Left ventricle myocardium inferior (tissue), 1 donor: Measurements from ENCODE around the gene CHRNE. TPM values are rescaled to one million over a fixed set of nuclear protein-coding genes. Genes with fewer than 3 reads are reported as not detected.

Experiments
- DNase-seq: peaks from one replicate; pipeline ENCODE4 v3.0.0-alpha.2; 2020
- H3K27ac ChIP-seq: fragments of 200-600 bp; replicated peaks from 2 replicates; pipeline ENCODE4 v1.8.0; 2021
- H3K27me3 ChIP-seq: fragments of 200-600 bp; 2 replicates; pipeline ENCODE4 v1.8.0; 2021; ENCODE audit warnings: low read depth
- H3K36me3 ChIP-seq: fragments of 200-600 bp; 2 replicates; pipeline ENCODE4 v1.8.0; 2021
- H3K4me1 ChIP-seq: fragments of 200-600 bp; 2 replicates; pipeline ENCODE4 v1.8.0; 2021
- H3K4me3 ChIP-seq: fragments of 200-600 bp; 2 replicates; pipeline ENCODE4 v1.8.0; 2021; ENCODE audit warnings: mild to moderate bottlenecking, moderate library complexity
- H3K9me3 ChIP-seq: fragments of 200-600 bp; replicated peaks from 2 replicates; pipeline ENCODE4 v1.8.0; 2021
- intact Hi-C: fragments of 100-400 bp; cut with micrococcal nuclease; formaldehyde crosslinking; loops from one replicate; pipeline ENCODE4 v1.11.0; 2022
- total RNA-seq: library from RNA; stranded (reverse); fragmentation: NEBNext Ultra II Directional; extraction: Animal tissue kit (Norgen Biotek cat#: 25700); gene quantifications from one replicate; pipeline ENCODE4 v1.2.1, GENCODE V29; 2021
- TF ChIP-seq, protein P1 (sequence below): fragments of 200-600 bp; IDR thresholded peaks from 2 replicates; pipeline ENCODE4 v1.8.0; 2021; ENCODE audit warnings: antibody characterized with exemption, mild to moderate bottlenecking, borderline replicate concordance
- donor health status: DM: no; HTN: yes; CAD: no; lungs with severe emphysema.

Gene CHRNE
- total RNA-seq, 1 donor from 2014 or later: 1.5 TPM

DNA sequence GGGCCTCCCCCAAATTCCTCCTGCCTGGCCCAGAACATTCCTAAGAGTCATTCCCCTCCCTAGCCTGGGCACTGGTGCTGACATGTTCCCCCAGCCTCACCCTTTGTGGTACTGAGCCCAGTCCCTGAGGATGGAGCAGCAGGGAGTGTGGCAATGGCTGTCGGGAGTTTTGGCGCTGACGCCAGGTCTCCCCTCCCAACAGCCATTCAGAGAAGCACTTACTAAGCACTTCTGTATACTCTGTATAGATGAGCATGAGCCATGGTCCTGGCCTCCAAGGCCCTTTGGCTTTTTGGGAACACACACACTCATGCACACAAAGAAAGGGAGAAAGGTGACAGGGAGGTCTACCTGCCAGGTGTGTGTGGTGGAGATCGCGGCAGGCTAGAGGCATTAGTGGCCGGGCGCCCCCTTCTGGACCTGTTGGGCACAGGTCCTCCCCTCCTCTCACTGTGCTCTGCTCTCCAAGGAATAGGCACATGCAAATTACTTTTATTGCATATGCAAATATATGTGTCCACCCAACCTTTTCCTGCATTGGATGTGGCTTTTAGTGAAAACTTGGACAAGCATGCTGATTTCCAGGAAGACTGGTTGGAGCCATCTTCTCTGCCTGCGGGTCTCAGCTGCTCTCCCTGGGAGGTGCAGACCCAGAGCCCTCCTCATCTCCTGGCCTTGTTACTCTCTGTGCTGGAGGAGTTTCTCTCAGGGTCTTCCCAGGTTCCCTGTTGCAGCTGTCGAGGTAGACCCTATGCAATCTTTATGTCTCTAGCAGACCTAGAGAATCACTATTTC lies 20.9 kb downstream of the CHRNE start:
- intact Hi-C loops: loop anchor here (10.0 kb wide), 1 partner anchor 47 kb away; the partner anchor contains the start of gene MINK1
- Histone ChIP-seq H3K4me3 (no peak overlapping the region), H3K27ac (no peak overlapping the region), H3K4me1 (peaks cover 7% of the 10 kb centered on the region), H3K27me3 (no peaks in the 10 kb centered on the region), H3K36me3 (peaks cover 57% of the 10 kb centered on the region), H3K9me3 (no peaks in the 10 kb centered on the region)
- DNase-seq: peak; percentile 58
- TF ChIP-seq, protein P1, sequence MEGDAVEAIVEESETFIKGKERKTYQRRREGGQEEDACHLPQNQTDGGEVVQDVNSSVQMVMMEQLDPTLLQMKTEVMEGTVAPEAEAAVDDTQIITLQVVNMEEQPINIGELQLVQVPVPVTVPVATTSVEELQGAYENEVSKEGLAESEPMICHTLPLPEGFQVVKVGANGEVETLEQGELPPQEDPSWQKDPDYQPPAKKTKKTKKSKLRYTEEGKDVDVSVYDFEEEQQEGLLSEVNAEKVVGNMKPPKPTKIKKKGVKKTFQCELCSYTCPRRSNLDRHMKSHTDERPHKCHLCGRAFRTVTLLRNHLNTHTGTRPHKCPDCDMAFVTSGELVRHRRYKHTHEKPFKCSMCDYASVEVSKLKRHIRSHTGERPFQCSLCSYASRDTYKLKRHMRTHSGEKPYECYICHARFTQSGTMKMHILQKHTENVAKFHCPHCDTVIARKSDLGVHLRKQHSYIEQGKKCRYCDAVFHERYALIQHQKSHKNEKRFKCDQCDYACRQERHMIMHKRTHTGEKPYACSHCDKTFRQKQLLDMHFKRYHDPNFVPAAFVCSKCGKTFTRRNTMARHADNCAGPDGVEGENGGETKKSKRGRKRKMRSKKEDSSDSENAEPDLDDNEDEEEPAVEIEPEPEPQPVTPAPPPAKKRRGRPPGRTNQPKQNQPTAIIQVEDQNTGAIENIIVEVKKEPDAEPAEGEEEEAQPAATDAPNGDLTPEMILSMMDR: peak; percentile 88

GRCh38 chr17:4880857-4881256 lies 22.0 kb downstream of the CHRNE start:
- no peaks in the 10 kb centered on the region for H3K9me3 ChIP-seq
- peaks cover 46% of the 10 kb centered on the region for H3K36me3 ChIP-seq
- DNase-seq: no peak
- no peak overlapping the region for H3K4me3 ChIP-seq
- no peaks in the 10 kb centered on the region for H3K27me3 ChIP-seq
- TF ChIP-seq, protein P1: no peak
- no peak overlapping the region for H3K27ac ChIP-seq
- intact Hi-C loops: loop anchor here (10.0 kb wide), 1 partner anchor 46 kb away; the partner anchor contains the start of gene MINK1
- H3K4me1 ChIP-seq: peaks cover 7% of the 10 kb centered on the region

GRCh38 chr17:4879601-4880000 lies 23.3 kb downstream of the CHRNE start:
- Histone ChIP-seq H3K4me3 (no peak overlapping the region), H3K9me3 (no peaks in the 10 kb centered on the region), H3K4me1 (peaks cover 7% of the 10 kb centered on the region), H3K27me3 (no peaks in the 10 kb centered on the region), H3K36me3 (peaks cover 34% of the 10 kb centered on the region), H3K27ac (no peak overlapping the region)
- intact Hi-C loops: no loop called here
- TF ChIP-seq, protein P1: no peak
- DNase-seq: no peak

GRCh38 chr17:4877089-4877488 lies 25.8 kb downstream of the CHRNE start:
- Histone ChIP-seq H3K4me1 (peaks cover 15% of the 10 kb centered on the region), H3K9me3 (no peaks in the 10 kb centered on the region), H3K36me3 (peaks cover 28% of the 10 kb centered on the region), H3K27me3 (no peaks in the 10 kb centered on the region), H3K27ac (no peak overlapping the region), H3K4me3 (no peak overlapping the region)
- no peak for DNase-seq
- TF ChIP-seq, protein P1: no peak
- intact Hi-C loops: no loop called here

DNA sequence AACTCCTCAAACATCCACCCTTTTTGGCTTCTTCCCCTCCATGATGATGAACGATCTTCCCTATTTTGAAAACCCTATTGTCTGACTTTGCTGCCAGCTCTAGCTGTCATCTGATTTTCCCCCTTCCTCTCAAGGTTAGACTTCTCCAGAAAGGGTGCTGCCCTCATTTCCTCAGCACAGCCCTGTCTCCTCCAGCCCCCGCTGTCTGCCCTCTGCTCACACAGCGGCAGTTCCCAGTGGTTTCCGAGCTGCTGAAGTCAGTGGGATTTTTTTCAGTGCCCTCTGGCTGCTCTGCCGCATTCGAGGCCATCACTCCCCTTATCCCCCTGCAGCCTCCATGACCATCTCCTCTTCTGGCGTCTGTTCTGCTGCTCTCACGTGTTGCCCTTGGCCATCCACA lies 30.1 kb downstream of the CHRNE start:
- Histone ChIP-seq H3K27me3 (no peaks in the 10 kb centered on the region), H3K27ac (no peak overlapping the region), H3K9me3 (no peaks in the 10 kb centered on the region), H3K36me3 (no peaks in the 10 kb centered on the region), H3K4me1 (peaks cover 8% of the 10 kb centered on the region), H3K4me3 (no peak overlapping the region)
- intact Hi-C loops: no loop called here
- no peak for DNase-seq
- TF ChIP-seq, protein P1: no peak
